Subcutaneous adipose tissue (tissue), 4 donors: ENCODE measurements around the gene SMYD2. TPM values are rescaled to one million over a fixed set of nuclear protein-coding genes. Genes with fewer than 3 reads are reported as not detected.

ENCODE experiments used
- total RNA-seq, 4 donors: library from RNA; depleted of rRNA; stranded (reverse); fragments of >200 nt; gene quantifications; one replicate each; pipeline ENCODE4 v1.1.0, GENCODE V29; 2016
- TF ChIP-seq, protein P1 (sequence below): fragments of 450-650 bp; IDR thresholded peaks from one replicate; pipeline ENCODE4 v1.5.1; 2016; ENCODE audit warnings: low read depth, mild to moderate bottlenecking, control low read depth, antibody characterized with exemption, moderate library complexity

Gene SMYD2
- total RNA-seq, 4 donors from 2014 or later: 30.0 to 49.9 (median 38.5) TPM

DNA sequence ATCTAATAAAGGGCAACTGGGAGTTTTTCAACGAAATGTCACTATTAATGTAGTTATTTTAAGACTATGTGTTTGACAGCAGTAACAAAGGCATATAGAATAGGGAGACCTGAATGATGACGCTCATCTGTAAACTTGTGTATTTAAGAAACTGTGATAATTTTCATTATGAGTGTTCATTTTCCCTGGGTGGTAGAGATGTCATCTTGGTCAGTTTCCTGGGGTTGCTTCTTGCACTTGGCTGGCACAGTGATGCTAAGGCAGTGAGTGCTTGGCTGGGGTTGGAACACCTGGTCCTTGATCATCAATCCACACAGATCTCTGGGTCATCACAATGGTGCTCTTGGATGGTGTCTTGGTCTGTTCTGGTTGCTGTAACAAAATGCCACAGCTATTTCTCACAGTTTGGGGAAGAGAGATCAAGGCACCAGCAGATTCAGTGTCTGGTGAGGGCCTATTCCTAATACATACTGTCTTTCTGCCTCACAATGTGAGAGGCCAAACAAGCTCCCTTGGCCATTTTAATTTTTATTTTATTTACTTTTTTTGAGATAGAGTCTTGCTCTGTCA is 7.9 kb upstream of the SMYD2 start:
- TF ChIP-seq, protein P1, sequence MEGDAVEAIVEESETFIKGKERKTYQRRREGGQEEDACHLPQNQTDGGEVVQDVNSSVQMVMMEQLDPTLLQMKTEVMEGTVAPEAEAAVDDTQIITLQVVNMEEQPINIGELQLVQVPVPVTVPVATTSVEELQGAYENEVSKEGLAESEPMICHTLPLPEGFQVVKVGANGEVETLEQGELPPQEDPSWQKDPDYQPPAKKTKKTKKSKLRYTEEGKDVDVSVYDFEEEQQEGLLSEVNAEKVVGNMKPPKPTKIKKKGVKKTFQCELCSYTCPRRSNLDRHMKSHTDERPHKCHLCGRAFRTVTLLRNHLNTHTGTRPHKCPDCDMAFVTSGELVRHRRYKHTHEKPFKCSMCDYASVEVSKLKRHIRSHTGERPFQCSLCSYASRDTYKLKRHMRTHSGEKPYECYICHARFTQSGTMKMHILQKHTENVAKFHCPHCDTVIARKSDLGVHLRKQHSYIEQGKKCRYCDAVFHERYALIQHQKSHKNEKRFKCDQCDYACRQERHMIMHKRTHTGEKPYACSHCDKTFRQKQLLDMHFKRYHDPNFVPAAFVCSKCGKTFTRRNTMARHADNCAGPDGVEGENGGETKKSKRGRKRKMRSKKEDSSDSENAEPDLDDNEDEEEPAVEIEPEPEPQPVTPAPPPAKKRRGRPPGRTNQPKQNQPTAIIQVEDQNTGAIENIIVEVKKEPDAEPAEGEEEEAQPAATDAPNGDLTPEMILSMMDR: no peak

DNA sequence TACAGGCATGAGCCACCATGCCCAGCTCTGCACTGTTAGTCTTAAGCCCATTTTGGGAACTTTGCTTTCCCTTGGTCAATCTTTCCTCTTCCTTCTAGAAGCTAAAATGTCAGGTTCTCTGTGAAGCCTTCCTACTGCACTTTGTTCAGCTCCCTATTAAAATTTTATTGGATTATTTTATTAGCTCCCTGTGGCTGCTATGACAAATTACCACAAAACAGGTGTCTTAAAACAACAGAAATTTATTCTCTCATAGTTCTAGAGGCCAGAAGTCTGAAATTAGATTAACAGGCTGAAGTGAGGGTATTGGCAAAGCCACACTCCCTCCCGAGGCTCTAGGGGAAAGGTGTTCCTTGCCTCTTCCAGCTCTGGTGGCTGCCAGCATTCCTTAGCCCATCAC is 4.2 kb upstream of the SMYD2 start:
- TF ChIP-seq, protein P1: no peak

DNA sequence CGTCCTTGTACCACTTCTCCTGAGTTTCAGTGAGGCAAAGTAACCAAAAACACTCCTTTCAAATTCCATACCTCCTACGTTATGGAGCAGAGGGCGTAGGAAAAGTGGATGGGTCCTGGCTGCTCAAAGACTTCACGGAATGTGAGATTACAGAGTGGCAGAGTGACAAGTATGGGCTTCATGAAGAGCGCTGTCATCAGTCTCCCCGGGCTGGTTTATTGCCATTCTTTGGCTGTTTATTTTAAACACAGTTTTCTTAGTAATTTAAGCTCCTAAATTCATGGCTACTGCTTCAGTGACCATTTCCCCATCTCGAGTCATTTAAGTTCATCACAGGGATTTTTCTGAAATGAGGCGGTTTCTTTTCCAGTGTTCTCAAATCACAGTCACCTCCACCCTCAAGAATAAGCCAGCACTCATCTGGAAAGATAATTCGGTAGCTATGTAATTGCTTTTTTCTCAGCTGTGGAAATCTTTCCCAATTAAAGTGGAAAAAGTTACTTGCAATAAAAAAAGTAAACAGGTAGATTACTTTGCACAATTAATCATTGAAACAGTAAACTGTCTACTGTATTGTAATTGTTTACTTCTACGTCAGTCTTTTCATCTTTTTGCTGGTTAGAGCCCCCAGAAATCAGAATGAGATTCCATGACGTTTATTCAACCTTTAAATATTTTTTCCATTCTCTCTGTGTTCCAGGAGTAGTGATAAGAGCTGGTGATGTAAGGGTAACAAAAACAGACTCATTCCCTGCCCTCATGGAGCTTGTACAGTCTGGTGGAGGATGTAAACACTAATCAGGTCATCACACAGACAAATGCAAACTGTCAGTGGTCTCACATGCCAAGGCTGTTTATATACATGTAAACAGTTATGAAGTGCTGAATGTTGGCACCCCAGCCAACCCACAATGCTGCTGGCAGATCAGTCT is 3.0 kb upstream of the SMYD2 start:
- TF ChIP-seq, protein P1: no peak

DNA sequence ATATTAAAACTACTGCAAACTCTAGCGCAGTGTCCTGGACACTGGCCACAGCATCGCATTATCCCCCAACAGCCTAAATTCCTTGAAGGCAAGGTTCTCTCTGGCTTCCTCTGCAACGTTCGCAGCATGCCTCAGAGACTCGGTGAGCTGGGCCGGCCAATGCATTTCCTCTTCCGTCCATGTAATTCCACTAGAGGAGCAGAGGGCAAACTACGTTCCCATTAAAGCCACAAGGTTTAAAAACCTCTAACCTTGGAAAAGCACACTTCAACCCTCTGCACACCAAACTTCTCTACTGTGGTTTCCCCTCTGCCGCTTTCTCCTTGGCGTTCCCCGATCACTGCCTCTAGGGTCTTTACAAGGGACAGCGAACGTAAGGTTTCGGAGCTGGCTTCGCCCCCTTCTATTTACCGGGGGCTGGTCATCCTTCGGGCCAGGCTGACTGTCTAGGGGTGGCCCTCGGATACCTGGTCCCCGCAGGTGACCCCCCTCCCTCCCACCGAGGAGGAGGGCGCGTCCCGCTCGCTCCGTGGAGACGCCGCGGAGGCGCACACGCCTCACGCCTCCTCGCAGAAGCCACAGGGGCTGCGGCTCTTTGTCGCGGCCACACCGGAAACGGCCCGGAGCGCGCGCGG is 456 bp upstream of the SMYD2 start:
- TF ChIP-seq, protein P1: no peak

DNA sequence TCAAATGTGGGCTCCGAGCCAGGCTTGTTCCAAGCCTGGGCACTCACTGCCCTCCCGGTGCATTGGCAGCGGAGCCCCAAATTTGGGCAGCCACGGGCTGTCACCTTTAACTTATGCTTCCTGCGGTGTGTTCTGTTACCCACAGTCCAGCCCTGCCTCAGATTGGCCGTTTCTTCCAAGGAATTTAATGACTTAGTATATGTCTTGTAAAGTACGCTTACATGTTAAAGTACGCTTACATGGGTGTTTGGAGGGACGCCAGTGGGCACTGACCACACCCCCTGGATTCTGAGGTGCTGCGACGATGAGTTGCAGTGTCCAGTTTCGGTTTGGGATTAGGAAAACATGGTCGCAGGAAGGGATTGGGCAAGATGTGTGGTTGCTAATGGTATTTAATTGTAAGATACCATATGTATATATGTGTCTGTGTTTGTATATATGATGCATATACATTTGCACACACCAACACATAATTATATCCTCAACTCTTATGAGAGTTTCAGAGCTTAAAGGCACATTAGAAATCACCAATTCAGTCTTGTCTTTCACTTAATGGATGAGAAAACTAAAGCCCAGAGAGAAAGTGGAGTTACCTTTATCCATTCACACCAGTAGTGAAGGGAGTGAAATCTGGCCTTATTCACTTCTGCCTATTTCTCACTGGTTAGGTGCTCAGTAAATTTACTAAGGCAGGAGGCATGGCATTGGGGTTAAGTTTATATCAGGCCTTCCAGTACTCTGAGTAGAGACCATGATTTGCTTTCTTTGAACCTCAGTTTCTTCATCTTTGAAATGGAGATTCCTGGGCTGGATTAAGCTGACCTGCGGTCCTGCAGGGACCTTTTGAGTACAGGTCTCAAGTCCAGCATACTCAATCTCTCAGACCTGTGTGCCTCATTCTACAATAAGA is 1.0 kb downstream of the SMYD2 start:
- TF ChIP-seq, protein P1: no peak

DNA sequence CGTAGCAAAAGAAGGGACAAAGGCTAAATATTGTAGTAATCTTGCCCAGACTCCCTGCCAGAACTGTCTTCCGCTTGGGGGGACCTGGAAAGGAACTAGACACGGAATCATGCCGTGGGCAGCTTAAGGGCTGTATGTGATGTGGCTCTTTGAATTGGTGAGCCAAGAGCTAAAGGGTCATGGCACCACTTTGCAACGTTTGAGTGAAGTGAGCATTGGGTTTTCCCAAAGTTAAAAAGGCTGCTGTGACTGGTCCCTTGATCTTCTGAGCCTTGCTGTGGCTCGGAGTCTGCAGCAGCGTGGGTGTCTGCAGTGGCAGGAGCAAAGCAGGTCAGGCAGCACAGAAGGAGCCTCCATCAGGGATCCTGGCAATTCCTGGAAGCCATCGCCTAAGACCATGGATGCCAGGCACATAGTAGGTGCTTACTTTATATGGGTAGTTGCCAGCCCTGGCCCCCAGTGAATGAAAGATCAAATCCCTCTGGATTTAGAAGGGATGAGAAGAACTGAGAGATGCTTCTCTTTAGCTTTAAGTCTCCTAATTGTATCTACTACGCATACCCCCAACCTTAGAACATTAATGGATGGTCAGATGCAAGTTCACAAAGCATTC is 1.8 kb downstream of the SMYD2 start:
- TF ChIP-seq, protein P1: no peak
